Stimulated activated CD4-positive, alpha-beta T cell treated with anti-CD3 and anti-CD28 coated beads, TNF-alpha, amount 100 ng/mL, for 1 hour (primary cell): Measurements from ENCODE around the gene C16orf74.

Source experiments
- DNase-seq, 3 donors: peaks; one replicate each; pipeline ENCODE4 v3.0.0-alpha.2; 2020; ENCODE audit warnings: low read depth in 3 of 3, low spot score in 1 of 3

C16orf74 gene

DNA sequence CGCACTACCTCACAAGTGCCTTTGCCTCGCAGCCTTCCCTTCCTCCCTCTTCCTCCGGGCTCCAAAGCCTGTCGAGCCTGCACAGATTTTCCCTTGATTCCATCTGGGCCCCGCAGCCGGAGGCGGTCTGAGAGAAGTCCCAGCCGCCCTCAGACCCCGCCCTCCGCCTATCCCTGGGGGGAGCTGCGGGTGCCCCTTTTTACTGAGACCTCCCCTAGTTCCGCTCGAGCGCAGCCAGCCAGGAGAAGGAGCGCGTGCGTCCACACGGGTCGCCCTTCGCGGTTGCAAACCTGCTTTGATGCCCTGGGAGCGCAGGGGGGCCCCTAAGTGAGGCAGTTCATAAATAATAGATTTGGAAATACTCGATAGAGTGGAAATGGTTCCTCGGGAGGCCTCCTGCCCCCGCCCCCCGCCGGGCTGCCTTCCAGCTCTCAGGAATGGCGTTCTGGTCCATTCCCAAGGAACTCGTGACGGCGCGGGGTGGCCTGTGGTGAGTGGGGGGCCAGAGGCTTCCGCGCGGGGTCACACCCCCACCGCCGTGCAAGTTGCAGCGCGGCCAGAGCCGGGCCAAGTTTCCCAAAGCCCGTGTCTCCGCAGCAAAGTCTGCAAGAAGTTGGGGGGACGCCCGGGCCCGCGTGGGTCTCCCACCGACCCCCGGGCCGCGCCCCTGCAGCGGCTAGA, 610 bp downstream of the C16orf74 start:
- DNase-seq = no peak

DNA sequence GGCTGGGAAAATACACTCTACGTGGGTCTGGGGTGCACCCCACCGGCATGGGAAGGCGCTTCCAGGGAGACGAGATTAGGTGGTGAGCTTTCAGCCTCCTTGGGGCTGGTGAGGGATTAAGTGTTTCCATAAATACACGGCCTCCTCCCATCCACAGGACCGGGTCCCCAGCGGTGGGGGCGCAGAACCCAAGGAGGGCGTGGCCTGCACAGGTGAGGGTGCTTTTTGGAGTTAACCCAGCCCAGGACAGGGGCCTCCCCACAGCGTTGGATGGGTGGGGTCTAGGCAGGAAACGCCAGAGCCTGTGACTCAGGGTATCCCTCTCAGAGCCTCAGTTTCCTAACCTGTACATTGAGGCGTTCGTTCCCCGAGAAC, 1.1 kb downstream of the C16orf74 start:
- no peak for DNase-seq

DNA sequence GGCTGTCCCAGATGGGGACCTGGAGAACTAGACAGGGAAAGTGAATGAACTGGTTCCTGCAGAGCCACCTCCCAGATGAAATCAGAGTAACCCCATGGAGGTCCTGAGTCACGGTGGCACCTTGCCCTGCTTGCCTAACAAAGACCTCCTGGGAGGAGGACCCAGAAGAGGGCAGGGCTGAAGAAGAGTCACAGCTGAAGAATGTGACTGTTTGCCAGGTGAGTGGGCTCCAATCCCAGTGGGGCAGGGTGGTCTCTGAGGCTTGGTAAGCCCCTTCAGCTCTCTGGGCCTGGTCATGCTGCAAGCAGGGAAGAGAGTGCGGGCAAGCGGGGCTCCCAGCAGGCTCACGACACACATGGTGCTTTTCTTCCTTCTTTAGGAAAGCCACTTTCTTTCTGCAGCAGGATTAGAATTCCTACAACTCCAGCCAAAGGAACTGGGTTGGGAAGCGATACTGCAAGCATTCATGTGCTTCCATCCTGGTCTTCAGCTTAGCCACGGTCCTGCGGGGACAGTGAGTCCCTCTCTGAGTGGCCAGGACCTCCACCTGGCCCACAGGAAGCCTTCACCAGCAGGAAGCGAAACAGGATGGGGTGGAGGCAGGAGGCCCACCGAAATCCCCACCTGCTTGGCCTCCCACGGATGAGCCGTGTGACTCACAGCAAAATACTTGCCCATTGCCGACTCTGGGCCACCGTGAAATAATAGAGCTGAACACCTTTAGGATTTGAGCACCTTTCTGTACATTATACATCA, 4.3 kb downstream of the C16orf74 start:
- no peak for DNase-seq

DNA sequence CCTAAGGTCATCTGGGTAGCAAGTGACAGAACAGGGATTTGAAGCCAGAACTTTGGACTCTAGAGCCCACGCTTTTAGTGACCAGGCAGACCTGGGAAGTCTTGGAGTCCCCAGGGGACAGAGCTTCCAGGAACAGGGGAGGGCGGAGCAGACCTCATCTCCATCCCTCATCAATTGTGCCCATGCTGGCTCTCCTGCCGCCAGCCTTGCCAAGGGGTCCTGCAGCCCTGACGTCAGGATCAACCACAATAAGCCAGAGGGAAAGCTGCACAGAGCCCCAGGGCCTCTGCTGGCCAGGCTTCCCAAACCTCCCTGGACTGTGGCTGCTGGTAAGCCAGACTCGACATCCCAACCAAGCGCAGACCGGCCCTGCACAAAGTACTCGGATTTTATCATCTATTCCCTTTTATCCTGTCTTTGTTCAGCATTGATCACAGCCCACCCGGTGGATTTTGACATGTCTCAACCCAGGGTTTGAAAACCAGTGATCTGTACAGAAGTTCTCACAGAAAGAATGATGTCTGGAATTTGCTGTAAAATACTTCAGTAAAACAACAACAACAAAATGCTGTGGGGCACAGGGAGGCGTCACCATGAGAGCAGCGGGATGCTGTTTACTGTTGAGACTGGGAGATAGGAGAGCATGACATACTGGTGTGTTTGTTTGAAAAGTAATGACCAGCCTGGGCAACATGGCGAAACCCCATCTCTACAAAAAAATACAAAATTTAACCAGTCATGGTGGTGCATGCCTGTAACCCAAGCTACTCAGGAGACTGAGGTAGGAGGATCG, 11.8 kb downstream of the C16orf74 start:
- no peak for DNase-seq

DNA sequence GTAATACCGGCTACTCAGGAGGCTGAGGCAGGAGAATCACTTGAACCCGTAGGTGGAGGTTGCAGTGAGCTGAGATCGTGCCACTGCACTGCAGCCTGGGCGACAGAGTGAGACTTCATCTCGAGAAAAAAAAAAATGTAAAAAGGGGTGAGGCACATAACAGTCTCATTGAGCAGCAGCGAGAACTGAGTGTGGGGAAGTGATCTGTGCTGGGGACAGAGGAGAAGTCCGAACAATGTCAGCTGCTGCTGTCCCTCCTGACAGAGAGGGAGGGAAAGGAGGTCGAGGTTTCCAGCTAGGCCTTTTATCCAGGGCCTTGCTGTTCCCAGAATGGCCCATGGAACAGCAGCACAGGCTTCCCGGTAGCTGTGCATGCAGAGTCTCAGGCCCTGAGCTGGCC, 14.0 kb downstream of the C16orf74 start:
- no peak for DNase-seq

DNA sequence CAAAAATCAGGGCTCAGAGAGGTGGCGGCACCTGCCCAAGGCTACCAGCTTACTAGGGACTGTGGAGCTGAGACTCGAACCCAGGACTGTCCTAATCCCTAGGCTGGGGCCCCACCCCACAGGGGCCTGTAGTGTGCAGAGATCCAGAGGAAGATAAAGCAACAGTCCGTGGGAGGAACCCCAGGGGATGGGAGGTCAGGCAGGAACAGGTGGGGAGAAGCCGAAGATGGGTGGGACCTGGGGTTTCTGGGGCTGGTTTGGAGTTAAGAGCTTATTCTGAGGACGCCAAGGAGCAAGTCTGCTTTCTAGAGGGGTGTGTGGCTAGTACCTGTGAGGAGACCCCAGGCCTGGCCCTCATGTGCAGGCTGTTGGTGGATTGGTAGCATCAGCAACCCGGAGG, 14.9 kb downstream of the C16orf74 start:
- DNase-seq = no peak

DNA sequence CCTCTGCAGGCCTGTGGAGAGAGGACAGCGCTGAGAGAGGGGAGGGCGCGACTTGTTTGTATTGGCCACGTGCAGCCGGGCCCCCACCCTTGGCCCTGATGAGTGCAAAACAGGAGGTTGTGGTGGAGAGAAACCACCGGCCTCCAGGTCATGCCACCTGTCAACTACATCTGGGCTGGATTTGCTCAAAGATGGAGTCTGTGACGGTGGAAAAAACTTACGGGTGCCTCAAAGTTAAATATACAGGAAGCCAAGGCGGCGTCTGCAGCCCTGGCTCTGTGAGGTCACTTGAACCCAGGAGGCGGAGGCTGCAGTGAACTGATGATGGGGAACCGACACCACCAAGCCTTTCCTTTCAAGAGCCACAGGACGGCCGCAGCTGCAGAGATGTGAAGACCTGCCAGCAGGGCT, 15.7 kb downstream of the C16orf74 start:
- DNase-seq = peak; percentile 4 to 31 (median 10)

DNA sequence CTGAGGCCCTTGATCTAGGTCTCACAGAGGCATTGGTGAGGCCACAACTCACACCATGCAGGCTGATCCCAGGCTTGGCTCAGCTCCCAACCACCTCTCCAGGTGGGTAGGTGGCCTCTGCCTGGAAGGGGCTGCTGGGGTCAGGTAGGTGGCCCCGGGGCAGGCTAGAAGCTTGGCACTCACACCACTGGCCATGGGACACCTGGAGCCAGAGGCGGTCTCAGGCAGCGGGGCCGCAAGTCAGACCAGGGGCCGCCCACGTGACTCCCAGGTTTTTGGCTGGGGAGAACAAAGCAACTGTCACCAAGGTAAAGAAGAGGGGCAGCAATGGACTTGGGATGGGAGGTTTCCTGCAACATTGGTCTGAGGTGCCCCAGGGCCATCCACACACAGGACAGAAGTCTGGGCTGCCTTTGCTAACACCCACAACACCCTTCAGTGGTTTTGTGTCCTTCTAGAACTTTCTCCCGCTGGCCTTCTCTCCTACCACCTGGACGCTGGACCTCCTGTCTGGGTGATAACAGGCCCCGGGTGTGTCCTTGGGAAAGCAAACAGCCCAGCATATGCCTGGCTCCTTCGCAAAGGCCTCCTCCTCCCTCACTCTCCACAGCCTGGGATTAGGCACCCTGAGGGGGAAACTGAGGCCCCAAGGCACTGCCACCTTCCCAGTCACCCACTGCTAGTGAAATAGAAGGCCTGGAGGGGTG, 16.4 kb downstream of the C16orf74 start:
- DNase-seq = no peak

DNA sequence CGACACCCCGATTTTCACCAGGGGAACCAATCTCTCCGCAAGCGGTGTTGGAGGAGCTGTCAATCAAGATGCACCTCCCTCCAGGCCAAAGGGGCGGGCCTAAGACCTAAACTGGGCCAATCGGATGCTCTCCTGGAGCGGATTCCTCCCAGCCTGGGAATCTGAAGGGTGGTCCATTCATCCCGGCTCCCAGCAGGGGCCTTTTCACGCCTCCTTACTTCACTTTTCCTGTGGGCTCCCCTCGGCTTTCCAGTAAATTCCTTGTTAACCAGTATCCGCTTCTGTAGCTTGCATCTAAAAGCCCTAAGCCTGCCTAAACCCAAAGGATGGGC, 17.1 kb downstream of the C16orf74 start:
- DNase-seq = no peak

DNA sequence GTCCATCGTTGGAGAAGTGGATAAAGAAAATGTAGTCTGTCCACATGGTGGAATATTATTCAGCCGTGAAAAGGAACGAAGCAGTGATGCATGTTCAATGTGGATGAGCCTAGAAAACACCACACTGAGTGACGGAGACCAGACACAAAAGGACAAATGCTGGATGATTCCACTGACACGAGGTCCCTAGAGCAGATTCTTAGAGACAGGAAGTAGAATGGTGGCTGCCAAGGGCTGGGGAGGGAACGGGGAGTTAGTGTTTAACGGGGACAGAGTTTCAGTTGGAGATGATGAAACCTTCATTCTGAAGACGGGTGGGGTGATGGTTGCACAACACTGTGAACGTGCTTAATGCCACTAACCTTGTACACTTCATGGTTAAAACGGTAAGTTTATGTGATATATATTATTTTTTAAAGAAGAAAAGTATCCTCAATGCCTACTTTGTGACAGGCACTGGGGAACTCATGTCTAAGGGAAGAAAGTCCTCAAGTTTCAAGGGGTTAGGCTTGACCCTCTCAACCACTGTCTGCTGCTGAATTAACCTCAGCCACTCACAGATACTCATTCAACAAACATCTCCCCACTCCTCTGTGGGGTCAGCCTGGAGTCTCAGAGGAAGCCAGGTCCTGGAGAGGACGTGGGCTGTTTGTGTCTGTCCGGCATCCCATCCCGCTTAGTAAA, 17.6 kb downstream of the C16orf74 start:
- DNase-seq = no peak

DNA sequence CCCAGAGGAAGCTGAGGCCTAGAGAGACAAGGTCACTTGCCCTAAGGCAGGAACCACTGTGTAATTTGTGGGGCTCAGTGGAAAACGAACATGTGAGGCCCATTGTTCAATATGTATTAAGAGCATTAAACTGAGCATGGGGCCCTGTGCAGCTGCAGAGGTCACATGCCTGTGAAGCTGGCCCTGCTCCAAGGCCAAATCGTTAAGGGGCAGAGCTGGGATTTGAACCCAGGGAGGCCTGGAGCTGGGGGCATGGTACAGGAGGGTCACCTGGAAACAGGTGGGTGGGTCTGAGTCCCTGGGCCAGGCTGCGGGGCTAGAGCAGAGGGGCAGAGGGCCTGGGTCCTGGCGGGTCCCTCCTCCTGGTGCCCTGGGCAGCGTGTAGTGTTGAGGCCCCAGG, 19.7 kb downstream of the C16orf74 start:
- no peak for DNase-seq

DNA sequence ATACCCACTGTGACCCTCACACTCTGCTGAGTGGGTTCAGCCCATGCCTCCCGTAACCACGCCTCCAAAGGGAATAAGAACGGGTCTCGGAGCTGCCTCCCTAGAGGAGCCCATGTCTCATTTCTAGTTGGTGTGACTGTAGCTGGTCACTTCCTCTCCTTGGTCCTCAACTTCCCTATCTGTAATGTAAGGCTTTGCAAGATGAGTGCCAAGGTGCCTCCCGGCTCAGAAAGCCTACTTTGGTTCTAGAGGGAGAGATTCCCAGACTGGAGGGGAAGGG, 20.8 kb downstream of the C16orf74 start:
- no peak for DNase-seq

DNA sequence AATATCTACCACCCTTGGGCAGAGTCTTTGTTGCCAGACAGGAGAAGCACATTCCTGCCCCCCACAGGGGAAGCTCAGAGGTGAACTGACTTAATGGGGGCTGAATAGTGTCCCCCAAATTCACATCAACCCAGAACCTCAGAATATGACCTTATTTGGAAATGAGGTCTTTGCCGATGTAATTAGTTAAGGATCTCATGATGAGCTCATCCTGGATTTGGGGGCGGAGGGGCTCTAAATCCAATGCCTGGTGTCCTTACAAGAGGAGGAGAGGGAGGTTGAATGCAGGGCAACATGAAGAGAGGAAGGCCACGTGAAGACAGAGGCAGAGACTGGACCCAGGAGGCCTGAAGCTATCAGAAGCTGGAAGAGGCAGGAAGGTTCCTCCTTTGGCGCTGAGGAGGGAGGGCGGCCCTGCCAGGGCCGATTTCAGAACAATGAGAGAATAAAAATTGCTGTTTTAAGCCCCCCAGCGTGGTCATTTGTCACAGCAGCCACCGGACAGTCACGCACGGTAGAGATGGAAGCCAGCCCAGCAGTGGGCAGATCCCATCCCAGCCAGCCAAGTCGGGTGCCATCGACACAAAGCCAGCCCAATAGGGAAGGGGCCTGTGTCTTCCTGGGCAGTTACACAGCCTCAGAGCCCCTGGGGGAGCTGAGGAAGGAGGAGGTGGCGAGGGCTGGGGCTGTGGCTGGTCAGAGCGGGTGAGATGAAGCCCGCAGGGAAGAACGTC, 21.3 kb downstream of the C16orf74 start:
- no peak for DNase-seq

DNA sequence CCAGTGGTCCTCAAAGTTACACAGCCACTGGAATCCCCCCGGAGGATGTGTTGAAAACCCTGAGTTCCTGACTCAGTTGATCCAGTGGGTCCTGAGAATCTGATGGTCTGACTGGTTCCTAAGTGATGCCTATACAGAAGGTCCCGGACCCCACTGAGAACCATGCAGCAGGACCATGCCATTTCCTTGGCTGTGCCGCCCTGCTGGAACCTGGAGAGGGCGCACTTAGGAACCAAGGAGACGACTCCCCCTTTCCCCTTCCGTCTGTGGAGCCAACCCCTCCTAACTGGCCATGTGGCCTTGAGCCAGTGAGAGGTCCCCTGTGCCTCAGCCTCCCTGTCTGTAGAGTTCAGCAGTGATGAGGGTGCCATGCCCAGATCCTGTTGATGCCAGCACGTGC, 22.0 kb downstream of the C16orf74 start:
- DNase-seq = no peak

DNA sequence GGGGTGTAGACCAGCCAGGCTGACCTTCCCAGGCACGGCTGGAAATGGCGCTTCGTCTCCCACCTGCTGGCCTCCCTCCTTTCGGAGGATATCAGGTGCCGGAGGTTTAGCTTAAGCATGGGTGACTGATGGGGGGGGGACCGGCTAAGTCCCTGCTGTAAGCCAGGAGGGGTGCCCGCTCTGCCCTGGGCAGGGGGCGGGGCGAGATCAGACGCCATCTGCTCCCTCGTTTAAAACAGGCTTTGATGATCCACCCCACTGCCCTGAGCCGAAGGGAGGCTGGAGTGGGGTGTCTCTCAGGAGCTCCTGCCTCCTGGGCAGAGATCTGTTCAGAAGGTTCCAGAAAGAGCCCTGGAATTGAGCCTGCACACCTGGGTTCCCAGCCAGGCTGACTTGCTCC, 26.0 kb downstream of the C16orf74 start:
- no peak for DNase-seq

DNA sequence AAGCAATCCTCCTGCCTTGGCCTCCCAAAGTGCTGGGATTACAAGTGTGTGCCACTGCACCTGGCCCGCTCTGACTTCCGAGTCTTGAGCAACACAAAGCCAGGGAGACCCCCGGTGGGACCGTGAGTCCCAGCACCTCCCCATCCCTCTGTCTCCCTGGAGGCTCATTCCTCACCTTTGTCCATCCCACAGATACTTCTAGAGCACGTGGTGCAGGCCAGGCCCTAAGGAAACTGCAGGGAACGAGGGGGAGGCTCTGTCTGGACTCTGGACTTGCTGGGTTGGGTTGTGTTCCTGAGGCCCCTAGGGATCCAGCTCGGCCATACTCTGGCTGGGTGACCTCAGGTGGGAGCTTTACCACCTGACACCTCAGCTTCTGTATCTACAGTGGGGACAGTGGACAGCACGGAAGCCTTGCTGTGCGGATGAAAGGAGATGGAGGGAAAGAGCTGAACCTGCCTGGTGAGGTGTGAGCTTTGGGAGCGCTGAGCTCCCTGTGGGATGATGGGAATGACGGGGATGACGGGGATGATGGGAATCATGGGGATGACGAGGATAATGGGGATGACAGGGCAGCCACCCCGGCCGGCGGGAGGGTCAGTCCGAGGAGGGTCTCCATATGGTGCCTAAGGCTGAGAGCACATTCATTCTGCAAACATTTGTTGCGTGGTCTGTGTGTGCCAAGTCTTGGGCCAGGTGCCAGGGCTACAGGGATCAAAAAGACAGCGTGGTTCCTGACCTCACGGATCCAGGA, 26.6 kb downstream of the C16orf74 start:
- DNase-seq = no peak

DNA sequence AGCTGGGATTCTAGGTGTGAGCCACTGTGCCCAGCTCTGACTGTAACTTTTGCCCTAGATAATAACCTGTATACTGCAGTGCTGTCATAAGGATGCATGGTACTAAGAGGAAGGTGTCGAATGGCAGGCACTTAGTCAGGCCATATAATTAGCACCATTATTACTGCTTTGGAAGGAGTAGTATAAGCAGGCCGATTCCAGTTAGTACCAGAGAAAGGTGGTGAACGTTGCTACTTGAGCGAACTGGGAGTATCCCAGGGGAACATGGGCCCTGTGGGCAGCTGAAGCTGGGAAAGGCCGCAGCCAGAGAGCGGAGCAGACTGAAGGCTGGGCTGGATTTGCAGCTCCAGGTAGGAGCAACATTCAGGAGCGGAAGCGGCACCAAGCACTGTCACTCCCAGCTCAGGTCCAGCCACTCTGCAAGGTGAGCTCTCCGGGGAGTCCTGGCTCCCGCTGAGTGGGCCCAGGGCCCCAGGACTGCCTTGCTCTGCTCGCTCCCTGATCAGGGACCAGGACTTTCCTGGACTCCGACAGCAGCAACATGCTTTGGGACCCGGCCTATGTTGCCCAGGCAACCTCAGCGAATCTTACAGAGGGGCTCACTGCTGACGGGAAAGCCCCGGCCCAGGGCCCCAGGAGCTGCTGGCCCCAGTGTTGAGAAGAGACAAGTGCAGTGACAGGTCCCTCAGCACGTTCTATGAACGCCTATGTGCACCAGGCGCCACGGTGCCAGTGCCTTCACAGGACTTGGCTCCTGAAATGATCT, 28.6 kb downstream of the C16orf74 start:
- no peak for DNase-seq

DNA sequence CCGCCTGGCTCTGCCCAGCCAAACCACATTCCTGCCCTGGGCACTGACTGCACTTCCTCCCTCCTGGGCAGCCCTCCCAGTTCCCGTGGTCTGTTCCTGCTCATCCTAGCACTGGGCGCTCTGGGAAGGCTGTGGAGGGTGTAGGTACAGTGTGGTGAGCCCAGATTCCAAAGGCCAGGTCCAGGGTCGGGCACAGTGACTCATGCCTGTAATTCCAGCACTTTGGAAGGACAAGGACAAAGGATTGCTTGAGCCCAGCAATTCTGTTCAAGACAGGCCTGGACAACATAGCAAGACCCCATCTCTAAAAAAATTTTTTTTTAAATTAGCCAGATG, 30.6 kb downstream of the C16orf74 start:
- DNase-seq = no peak

DNA sequence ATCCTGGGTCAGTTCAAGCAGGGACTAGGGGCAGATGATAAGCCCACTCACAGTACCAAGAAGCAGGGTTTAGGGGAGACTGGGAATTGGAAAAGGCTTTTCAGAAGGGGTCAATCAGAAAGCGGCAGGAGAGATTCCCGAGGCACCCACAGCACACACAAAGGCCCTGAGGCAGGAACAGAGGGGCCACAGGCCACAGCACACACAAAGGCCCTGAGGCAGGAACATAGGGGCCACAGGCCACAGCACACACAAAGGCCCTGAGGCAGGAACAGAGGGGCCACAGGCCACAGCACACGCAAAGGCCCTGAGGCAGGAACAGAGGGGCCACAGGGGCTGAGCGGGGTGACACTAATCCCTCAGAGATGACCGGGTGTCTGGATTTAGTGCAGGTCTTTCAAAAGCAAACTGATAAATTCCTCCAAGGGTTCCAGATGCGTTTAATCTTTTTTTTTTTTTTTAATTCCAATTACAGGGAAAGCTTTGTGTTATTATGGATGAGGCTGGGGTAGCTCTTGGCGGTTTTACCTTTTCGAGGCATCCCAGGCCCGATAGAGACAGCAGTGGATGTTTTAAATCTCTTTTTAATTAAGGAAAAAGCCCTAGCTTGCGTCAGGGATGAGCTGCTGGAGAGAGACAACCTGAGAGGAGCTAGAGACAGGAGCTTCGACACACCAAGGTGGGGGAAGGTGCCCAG, 31.1 kb downstream of the C16orf74 start:
- DNase-seq = no peak
